SJCRH30 (cell line): ENCODE results near the gene BTBD9. TPM values are rescaled to one million over a fixed set of nuclear protein-coding genes. Genes with fewer than 3 reads are reported as not detected.
A peak's percentile ranks its signal among the peaks of the same experiment; 100 is the strongest.

ENCODE experiments used
- DNase-seq, 2 experiments: peaks; one replicate each; pipeline ENCODE4 v3.0.0-alpha.2; 2015 to 2020
- H3K27ac ChIP-seq: fragments of 250-450 bp; sonication (Bioruptor Pico); 2 replicates; pipeline ENCODE4 v1.5.1; 2020; ENCODE audit warnings: mild to moderate bottlenecking, moderate library complexity
- H3K27me3 ChIP-seq: fragments of 250-450 bp; sonication (Bioruptor Pico); 2 replicates; pipeline ENCODE4 v1.5.1; 2020; ENCODE audit warnings: mild to moderate bottlenecking, moderate library complexity
- H3K36me3 ChIP-seq: fragments of 250-450 bp; sonication (Bioruptor Pico); 2 replicates; pipeline ENCODE4 v1.5.1; 2020; ENCODE audit warnings: mild to moderate bottlenecking, moderate library complexity
- H3K4me1 ChIP-seq: fragments of 250-450 bp; sonication (Bioruptor Pico); 2 replicates; pipeline ENCODE4 v1.5.1; 2020; ENCODE audit warnings: mild to moderate bottlenecking, moderate library complexity
- H3K4me3 ChIP-seq: fragments of 250-450 bp; sonication (Bioruptor Pico); 2 replicates; pipeline ENCODE4 v1.5.1; 2020; ENCODE audit warnings: mild to moderate bottlenecking, moderate library complexity
- H3K9me3 ChIP-seq: fragments of 250-450 bp; sonication (Bioruptor Pico); replicated peaks from 2 replicates; pipeline ENCODE4 v1.5.1; 2020; ENCODE audit warnings: mild to moderate bottlenecking, moderate library complexity
- total RNA-seq: library from RNA; depleted of rRNA; stranded (reverse); fragments of >200 nt; shearing (Covaris generic); gene quantifications from 2 replicates; pipeline ENCODE4 v1.2.3, GENCODE V29; 2014

BTBD9 gene
- total RNA-seq, 1 experiment from 2014 or later, result 6.2 TPM

DNA sequence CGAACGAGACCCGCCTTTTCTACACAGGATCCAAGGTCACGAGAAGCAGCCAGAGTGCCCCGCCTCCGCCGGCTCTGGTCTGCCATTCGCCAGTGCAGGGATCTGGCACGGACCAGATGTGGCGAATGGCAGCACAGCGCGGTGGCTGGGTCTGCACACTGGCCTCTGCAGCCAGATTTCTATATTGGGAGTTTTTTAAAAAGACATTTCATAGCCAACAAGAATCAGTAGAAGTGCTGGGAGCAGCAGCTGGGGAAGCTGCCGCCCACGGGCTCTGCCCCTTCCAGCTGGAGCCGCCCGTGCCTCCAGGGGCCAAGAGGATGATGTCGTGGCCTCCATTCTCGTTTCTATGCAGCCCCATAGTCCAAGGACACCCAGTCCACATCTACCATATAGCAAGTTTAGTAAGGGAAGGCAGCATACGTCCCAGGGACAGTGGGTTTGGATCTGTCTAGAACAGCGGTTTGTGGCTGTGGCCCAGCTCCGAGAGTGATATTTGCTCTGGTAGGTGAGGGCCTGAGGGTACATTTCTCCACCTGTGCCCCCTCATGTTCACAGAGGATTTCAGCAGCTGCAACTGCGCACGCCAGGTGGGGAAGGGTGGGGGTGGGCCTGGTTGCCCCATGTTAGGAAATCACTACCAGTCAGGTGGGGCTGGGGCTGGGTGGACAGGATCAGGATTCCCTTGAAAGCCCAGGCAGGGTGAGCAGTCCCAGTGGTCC lies 486.5 kb downstream of the BTBD9 start:
- H3K4me3 ChIP-seq, result no peak overlapping the region
- DNase-seq, result no peak
- H3K27ac ChIP-seq, result no peak overlapping the region
- H3K4me1 ChIP-seq, result no peaks in the 10 kb centered on the region
- peaks cover 6% of the 10 kb centered on the region; the same call in 1 of the 2 replicates for H3K36me3 ChIP-seq
- H3K27me3 ChIP-seq, result no peaks in the 10 kb centered on the region
- no peaks in the 10 kb centered on the region for H3K9me3 ChIP-seq

DNA sequence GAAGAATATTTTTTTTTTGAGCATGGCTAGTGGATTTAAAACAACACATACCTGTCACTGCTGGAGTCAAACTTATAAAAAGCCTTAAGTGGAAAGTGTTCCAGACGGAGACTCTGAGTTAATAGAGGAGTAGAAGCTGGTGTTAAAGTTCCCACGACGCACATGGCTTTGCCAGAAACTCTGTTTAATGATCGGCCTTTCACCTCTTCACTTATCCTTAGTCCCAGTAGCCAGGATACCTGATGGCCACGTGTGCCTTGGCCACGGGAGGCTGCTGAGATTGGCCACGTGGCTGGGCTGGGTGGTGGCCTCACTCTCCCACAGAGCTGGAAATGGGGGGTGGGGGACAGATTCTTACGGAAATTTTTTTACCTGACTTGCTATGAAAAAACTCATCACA lies 487.1 kb downstream of the BTBD9 start:
- no peaks in the 10 kb centered on the region for H3K4me1 ChIP-seq
- no peaks in the 10 kb centered on the region for H3K27me3 ChIP-seq
- H3K4me3 ChIP-seq, result no peak overlapping the region
- no peak for DNase-seq
- no peak overlapping the region for H3K27ac ChIP-seq
- no peaks in the 10 kb centered on the region for H3K9me3 ChIP-seq
- peaks cover 6% of the 10 kb centered on the region; the same call in 1 of the 2 replicates for H3K36me3 ChIP-seq

DNA sequence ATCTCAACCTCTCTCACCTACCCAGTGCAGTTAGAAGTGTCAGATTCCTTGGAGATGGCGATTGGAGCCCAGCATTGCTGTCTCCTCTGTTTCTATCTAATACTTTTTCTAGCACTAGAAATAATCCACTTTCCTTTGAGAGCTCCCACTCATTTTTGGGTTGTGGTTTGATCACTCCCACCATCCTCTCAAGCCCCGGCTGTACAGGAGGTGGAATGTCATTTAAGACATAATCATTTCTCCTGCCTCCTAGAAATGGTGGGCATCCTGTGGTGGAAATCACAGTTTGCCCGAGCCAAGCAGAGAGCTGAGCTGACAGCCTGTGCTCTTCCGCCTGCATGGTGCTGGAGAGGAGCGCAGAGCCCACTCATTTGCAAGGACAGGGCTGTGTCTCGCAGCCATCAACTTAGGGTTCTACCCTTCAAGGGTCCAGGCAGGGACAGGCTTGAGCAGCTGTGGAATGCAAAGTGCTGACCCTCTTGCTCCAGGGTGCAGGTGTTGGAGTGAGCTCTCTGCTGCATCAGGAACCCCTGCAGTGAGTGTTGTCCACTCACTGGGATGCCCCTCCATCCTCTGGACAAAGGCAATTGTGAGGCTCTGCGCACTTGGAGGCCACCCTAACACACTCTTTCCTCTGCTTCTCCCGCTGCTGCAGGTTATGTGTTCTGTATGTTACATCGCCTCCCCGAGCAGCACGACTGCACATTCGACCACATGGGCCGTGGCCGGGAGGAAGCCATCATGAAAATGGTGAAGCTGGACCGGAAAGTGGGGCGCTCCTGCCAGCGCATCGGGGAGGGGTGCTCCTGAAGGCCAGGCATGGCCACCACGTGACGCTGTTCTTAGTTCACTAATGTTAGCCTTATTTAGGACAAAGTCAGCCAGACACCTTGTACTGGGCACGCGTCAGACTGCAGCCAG lies 487.9 kb downstream of the BTBD9 start:
- Histone ChIP-seq H3K27ac (no peak overlapping the region), H3K4me3 (no peak overlapping the region), H3K4me1 (no peaks in the 10 kb centered on the region), H3K9me3 (no peaks in the 10 kb centered on the region), H3K36me3 (peaks cover 4% of the 10 kb centered on the region; the same call in 1 of the 2 replicates), H3K27me3 (no peaks in the 10 kb centered on the region)
- no peak for DNase-seq

DNA sequence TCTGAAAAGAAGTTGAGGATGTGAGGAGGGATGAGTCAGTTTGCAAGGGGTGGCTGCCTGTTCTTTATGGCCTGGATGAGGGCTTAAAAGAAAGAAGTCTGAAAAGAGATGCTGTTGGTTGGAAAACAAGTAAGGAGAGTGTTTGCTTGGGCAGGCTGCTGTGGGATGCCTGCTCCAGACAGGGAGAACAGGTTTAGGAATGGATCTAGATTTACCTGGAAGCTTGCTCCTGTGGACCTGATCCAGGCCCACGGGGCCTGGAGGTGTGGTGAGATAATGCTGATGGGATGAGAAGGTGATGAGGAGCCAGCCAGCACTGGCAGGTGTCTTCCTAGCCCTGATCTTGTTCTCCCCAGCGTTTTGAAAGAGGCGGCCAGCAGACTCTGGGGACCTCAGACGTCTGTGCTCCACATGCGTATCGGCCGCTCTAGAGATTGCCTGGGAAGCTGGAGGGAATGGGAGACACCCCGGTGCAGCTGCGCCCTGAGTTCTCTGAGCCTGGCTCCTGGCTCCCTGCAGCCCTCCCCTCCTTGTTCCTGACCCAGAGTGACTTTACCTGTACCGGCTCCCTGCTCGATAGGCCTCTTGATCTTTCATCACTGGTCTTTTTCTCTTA lies 488.9 kb downstream of the BTBD9 start:
- peaks cover 3% of the 10 kb centered on the region; the same call in 1 of the 2 replicates for H3K36me3 ChIP-seq
- no peaks in the 10 kb centered on the region for H3K4me1 ChIP-seq
- H3K27me3 ChIP-seq, result no peaks in the 10 kb centered on the region
- H3K4me3 ChIP-seq, result no peak overlapping the region
- no peaks in the 10 kb centered on the region for H3K9me3 ChIP-seq
- H3K27ac ChIP-seq, result no peak overlapping the region
- DNase-seq, result no peak

DNA sequence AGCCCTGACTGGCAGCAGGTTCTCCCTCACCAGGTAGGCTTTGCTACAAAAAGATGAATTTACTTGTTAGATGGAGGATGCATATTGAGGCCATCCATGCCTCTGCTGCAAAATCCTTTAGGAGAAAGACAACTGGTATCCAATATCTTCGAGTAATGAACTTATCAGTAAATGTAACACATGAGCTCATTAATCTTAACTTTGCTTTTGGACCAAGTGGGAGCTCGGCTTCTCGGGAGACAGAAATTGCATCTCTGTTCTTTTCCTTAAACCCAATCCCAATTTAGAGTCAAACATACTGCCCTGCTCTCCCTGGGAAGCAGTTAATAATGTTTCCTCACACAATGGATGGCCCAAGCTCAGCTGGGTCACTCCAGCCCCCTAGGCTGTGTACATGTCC lies 489.7 kb downstream of the BTBD9 start:
- DNase-seq, result no peak
- Histone ChIP-seq H3K9me3 (no peaks in the 10 kb centered on the region), H3K27me3 (no peaks in the 10 kb centered on the region), H3K27ac (no peak overlapping the region), H3K4me3 (no peak overlapping the region), H3K4me1 (no peaks in the 10 kb centered on the region), H3K36me3 (peaks cover 3% of the 10 kb centered on the region; the same call in 1 of the 2 replicates)

DNA sequence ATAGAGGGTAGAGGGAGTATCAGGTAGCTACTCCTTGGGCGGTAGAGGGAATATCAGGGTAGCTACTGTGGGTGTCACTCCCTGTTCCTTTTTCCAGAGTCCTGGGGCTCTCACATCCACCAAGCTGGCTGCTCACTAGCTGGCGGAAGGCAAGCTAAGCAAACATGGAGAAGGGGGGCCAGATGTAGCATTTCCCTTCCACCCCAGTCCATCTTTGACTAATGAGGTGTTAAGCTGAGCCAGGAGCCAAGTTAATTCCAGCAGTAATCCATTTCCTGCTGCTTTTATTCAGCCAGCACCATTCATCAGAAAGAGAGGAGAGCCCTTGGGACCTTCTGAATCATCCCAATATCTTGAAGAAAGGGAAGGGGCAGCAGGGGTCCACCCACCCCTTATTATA lies 490.2 kb downstream of the BTBD9 start:
- H3K27ac ChIP-seq, result no peak overlapping the region
- no peak overlapping the region for H3K4me3 ChIP-seq
- peaks cover 3% of the 10 kb centered on the region; the same call in 1 of the 2 replicates for H3K36me3 ChIP-seq
- DNase-seq, result no peak
- no peaks in the 10 kb centered on the region for H3K9me3 ChIP-seq
- H3K4me1 ChIP-seq, result no peaks in the 10 kb centered on the region
- no peaks in the 10 kb centered on the region for H3K27me3 ChIP-seq

DNA sequence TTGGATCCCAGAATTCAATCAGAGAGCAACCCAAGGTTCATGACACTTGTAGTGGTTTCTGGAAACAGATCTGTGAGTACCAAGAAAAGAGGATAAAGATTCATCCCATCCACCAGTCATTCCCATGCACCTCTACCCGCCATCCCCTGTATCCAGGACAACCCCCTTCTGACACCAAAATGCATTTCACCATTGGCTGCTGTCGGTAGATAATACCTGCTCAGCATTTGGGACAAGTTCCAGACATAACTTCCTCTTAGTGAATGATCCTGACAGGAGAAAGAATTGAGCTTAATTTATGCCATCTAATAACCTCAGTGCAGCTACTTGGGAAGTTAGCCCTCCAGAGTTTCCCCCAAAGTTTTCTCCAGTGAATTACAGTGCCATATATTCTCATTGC lies 491.1 kb downstream of the BTBD9 start:
- DNase-seq, result no peak
- Histone ChIP-seq H3K4me1 (0 out of 2 replicates have a peak, but pooled peaks cover 1% of the 10 kb centered on the region), H3K36me3 (peaks cover 3% of the 10 kb centered on the region; the same call in 1 of the 2 replicates), H3K27me3 (no peaks in the 10 kb centered on the region), H3K27ac (no peak overlapping the region), H3K4me3 (no peak overlapping the region), H3K9me3 (no peaks in the 10 kb centered on the region)

DNA sequence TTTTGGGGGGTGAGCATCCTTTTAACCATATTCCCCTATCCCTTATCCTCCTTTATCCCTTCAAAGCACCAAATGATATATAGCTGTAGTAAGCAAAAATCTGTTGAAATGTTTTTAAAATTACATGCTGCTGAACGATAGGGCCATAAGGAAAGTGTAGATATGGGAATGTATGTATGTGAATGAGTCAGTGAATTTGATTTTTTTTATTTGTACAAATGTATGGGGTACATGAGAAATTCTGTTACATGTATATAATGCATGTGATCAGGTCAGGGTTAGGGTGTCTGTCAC lies 493.0 kb downstream of the BTBD9 start:
- Histone ChIP-seq H3K27me3 (no peaks in the 10 kb centered on the region), H3K36me3 (peaks cover 1% of the 10 kb centered on the region; the same call in 1 of the 2 replicates), H3K27ac (no peak overlapping the region), H3K9me3 (no peaks in the 10 kb centered on the region), H3K4me3 (no peak overlapping the region), H3K4me1 (0 out of 2 replicates have a peak, but pooled peaks cover 6% of the 10 kb centered on the region)
- DNase-seq, result no peak

DNA sequence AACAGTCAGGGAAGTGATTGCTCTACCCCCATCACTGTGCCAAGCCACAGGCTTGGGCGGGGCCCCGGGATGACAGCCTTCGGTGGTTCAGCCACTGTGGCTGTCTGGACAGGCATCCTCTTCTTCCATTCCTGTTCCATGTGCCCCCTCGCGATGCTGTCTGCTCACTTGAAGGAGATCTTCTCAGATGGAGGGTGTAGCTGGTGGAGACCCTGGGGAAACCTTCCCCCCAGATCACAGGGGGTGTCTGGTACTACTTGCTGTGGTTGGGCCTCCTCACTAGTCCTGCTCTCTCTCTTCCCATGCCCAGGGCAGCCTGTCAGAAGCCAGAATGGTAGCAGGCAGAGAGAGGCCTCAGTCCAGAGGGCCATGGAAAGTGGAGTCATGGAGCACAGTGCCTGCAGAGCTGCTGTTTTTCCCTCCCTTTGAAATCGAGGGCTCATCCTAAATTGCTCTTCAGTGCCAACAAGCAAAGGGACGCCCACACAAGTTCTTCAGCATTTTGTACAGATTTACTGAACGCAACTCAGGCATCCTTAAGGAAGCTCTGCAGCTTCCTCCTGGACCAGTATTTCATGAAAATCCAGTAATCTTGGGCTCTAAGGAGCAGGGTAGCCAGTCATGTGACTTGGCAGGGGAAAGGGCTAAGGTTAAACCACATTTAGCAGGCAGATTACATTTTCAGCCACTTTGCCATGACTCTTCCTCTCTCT lies 493.6 kb downstream of the BTBD9 start:
- no peak for DNase-seq
- Histone ChIP-seq H3K9me3 (no peaks in the 10 kb centered on the region), H3K4me1 (0 out of 2 replicates have a peak, but pooled peaks cover 6% of the 10 kb centered on the region), H3K27me3 (no peaks in the 10 kb centered on the region), H3K36me3 (no peaks in the 10 kb centered on the region), H3K4me3 (no peak overlapping the region), H3K27ac (no peak overlapping the region)

DNA sequence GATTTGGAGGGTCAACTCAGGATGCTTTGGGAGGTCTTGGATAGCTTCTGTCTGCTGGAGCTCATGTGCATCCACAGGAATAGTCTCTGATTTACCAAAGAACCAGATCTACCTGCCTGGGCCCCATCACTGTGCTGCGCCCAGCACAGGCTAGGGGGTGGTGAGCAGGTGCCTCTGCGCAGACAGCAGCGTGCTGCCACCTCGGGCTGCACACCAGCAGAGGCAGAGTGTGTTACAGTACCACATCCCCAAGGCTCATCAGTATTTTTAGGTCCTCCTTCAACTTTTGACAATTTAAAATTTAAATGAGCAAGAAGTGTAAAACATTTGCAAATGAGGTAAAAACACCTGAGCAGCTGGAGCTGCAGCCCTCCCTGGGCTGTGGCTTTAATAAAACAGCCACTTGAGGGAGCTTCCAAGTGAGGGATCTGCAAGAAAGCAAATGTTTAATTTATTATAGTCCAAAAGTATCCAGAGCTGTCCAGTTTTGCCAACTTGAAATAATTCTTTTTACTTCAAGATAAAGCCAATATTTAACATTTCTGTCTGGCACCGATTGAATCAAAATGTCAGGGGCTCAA lies 495.3 kb downstream of the BTBD9 start:
- 0 out of 2 replicates have a peak, but pooled peaks cover 6% of the 10 kb centered on the region for H3K4me1 ChIP-seq
- no peak for DNase-seq
- no peaks in the 10 kb centered on the region for H3K36me3 ChIP-seq
- no peak overlapping the region for H3K27ac ChIP-seq
- H3K4me3 ChIP-seq, result no peak overlapping the region
- no peaks in the 10 kb centered on the region for H3K9me3 ChIP-seq
- H3K27me3 ChIP-seq, result no peaks in the 10 kb centered on the region

DNA sequence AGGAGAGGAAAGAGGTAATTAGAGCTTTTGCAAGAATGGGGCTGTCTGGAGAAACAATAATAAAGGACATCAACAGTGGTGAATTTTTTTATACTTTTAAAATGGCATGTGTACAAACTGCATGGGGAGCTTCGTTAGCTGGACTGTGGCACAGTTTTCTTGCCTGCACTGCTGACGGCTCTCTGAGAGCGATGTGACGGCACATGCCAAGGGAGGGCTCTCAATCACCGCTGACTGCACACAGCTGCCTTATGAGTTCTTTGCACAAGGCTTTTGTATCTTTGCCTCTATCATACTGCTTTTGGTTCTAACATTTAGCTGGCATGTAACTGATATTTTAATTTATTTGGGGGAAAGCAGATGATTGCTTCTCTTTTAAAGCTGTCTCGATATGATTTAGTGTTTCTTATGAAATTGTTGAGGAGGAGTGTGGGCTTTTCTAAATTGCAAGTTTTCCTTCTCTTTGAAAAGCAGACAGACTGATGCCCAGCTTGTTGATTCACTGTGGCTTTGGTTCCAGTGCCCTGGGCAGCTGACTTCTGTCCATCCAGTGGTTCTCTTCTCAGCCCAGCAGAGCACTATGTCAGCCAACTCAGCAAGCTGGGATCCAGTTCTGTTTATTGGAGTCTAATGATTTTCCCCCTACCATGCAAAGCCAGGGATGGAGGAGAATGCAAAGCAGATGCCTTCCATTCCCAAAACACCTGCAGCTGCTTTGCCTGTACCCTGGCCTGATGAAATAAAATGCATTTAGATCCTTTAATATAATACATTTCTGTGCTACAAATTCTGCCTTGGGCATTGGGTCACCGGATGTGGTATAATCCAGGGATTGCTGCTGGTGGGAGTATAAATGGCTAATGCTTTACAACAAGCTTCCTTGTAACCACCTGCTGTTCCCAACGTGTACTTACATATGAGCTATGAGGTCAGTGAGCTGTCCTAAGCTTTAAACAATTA lies 496.3 kb downstream of the BTBD9 start:
- H3K9me3 ChIP-seq, result no peaks in the 10 kb centered on the region
- no peak overlapping the region for H3K4me3 ChIP-seq
- 0 out of 2 replicates have a peak, but pooled peaks cover 6% of the 10 kb centered on the region for H3K4me1 ChIP-seq
- peak; percentile 23 to 57 for DNase-seq
- no peak overlapping the region for H3K27ac ChIP-seq
- H3K27me3 ChIP-seq, result no peaks in the 10 kb centered on the region
- H3K36me3 ChIP-seq, result no peaks in the 10 kb centered on the region

DNA sequence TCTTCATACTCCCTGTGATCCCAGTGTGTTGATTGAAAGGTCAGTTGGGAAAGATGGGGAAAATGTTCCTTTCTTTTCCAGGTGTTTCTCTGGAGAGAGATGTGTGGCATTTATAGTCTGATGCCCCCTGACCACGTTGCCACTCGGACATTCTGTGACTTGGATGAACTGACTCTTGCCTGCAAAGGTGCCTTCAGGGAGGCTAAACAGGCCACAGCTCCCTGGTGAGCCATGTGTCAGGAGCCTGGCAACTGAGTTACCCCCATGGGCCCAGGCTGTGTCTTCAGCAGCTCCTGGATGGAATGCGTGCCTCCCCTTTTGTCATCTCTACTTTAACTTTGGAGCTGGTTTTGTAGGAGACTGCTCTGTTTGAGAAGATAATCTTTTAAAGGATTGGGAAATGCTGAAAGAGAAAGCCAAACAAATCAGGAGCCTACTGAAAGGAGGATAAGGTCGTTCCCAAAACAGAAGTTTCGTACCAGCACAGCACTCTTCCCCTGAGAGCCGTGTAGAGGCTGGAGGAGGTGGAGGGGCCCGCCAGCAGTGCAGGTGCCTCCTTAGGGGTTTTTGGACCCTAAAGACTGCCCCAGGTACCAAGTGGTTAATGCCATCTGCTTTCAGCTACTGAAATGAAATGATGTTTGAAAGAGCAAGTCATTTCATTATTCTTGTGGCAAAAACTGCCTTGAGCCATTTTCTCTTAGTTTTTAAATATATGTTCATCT lies 497.4 kb downstream of the BTBD9 start:
- no peaks in the 10 kb centered on the region for H3K9me3 ChIP-seq
- H3K27me3 ChIP-seq, result no peaks in the 10 kb centered on the region
- no peak for DNase-seq
- H3K27ac ChIP-seq, result no peak overlapping the region
- H3K4me3 ChIP-seq, result no peak overlapping the region
- H3K36me3 ChIP-seq, result no peaks in the 10 kb centered on the region
- 0 out of 2 replicates have a peak, but pooled peaks cover 6% of the 10 kb centered on the region for H3K4me1 ChIP-seq

DNA sequence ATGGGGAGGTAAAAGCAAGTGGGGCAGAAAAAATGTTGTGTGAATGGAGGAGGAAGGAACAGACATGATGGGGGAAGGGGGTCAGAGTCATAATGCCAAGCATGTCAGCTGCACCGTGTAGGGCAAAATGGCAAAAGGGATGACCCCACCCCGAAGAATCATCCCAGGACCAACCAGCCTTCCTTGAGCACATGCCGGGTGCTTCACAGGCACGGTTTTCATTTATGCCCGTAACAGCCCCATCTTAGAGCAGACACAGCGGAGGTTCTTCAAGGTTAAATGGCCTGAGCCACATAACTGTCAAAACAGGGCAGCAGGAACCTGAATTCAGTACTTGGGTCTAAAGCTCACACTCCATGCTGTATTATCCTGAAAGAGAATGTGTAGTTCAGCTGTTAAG lies 498.0 kb downstream of the BTBD9 start:
- Histone ChIP-seq H3K27ac (no peak overlapping the region), H3K9me3 (no peaks in the 10 kb centered on the region), H3K36me3 (no peaks in the 10 kb centered on the region), H3K27me3 (no peaks in the 10 kb centered on the region), H3K4me1 (0 out of 2 replicates have a peak, but pooled peaks cover 6% of the 10 kb centered on the region), H3K4me3 (no peak overlapping the region)
- no peak for DNase-seq
